Activated CD8-positive, alpha-beta memory T cell treated with anti-CD3 and anti-CD28 coated beads, Interleukin-2, amount 50 U/mL, for 1 hour (primary cell): ENCODE data around the gene MRPL42.

Experiments
- DNase-seq: peaks from one replicate; pipeline ENCODE4 v3.0.0-alpha.2; 2020; ENCODE audit errors: extremely low read depth

MRPL42 gene

GRCh38 chr12:93500201-93500600 lies 32.9 kb downstream of the MRPL42 start:
- no peak for DNase-seq

- no peak for DNase-seq
Observed at GRCh38 chr12:93500667-93501066, 33.4 kb downstream of the MRPL42 start.

- peak; percentile 40 for DNase-seq
Observed at GRCh38 chr12:93502802-93503623, 35.7 kb downstream of the MRPL42 start.

- no peak for DNase-seq
Observed at GRCh38 chr12:93507165-93507564, 39.9 kb downstream of the MRPL42 start.

- no peak for DNase-seq
Observed at GRCh38 chr12:93509506-93509905, 42.2 kb downstream of the MRPL42 start.

- no peak for DNase-seq
Observed at GRCh38 chr12:93514853-93515252, 47.5 kb downstream of the MRPL42 start.

DNA sequence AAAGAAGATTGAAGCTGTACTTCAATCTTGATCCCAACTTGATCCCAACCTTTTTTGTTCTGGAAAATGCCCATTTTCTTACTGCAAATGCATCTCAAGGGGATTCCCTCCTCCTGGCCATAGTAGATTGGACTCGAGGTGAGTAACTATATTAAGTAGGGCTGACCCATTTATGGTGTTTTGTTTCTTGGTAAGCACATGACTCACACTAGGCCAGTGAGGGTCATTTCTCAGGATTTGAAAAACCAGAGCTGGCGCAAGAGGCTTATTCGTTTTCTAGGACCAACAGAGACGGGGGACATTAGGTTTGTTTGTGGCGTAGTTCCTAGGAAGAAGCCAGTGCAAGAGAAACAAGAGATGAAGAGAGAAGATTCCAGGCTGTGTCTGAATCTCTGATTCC lies 51.4 kb downstream of the MRPL42 start:
- no peak for DNase-seq

DNA sequence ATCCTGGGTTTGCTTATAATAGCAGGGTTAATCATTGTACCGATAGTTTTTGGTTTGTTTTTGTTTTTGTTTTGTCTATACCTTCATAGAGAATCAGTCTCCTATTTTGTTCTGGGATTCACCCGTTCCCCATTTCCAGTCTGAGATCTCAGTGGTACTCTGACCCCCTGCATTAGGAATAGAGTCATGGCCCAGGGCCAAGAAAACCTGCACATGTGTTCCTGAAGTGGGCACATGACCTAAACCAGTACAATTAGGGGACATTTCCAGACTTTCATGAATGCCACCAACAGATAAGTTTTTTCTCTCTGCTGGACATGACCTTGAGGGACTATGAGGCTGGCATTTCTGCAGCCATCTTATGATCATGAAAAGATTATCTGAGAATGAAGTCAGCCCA lies 52.5 kb downstream of the MRPL42 start:
- no peak for DNase-seq

DNA sequence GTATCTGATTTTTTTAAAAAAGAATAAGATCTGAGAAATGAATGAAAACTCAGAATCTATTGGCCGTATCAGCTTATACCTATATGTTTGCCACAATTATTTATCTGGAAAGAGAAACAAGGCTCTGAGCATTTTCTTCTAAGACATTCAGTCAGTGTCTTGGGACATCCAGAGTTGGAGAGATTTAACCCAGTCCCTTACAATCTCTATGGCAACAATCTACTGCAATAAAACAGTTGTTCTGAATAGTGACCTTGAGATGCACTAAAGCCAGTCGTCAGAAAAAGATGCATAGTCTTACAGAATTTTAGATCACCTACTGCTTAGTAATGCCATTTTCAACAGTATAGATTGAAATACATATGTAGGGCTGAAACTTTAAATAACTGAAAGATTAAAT lies 53.1 kb downstream of the MRPL42 start:
- no peak for DNase-seq

GRCh38 chr12:93521225-93522080 lies 54.1 kb downstream of the MRPL42 start:
- no peak for DNase-seq

GRCh38 chr12:93524386-93525133 lies 57.2 kb downstream of the MRPL42 start:
- no peak for DNase-seq

DNA sequence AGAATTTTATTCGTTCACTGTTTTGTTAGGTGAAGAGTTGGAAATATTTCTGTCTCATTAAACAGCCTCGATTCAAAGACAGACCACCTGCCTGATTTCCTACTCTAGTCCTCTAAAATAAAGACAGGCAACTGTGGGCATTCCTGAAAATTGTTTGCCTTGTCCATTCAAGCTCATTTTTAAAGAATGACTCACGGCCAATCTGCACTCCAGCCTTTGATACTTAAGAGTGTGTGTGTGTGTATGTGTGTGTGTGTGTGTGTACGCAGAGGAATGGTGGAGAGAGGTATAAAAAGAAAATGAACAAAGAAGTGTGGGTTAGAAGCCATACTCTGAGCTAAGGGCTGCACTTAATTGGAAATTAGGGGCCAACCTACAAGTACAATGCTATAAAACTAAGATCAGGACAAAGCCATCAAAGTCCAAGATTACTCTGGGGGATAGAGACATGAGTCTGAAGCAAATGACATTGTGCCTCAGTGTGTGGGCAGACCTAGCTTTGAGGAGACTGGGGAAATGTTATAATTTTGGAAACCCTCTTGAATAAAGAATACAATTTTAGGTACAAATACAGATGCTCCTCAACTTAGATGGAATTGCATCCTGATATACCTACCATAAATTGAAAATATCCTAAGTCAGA lies 59.6 kb downstream of the MRPL42 start:
- DNase-seq: no peak

- DNase-seq: no peak
Observed at GRCh38 chr12:93530358-93530757, 63.0 kb downstream of the MRPL42 start.

- DNase-seq: no peak
Observed at GRCh38 chr12:93533310-93533709, 66.0 kb downstream of the MRPL42 start.

DNA sequence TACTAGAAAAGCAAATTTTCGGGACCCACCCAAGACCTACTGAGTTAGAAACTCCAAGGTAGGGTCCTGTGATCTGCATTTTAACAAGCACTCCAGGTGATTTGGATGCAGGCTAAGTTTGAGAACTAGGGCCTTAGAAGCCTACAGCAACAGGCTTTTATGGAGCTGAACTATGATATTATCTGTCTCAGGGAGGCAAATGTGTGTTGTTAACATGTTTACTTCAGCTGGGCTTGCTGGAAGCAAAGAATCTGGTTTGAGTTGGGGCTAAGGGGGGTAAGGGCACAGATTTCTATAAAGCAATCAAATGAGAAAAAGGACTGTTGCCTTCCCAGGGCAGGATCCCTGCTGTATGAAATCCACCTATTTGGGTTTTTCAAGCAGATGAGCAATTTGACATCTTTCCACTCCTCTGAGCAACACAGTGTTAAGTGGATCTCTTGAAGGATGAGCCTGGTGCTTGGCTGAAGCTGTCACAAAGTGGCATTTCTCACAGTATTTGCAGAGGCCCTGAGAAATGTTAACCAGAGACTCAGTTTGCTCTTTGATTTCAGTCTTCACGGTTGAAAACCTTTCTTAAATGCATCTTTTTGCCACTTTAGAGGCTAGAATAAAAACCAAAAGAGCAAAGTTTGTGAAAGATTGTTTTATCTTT lies 68.9 kb downstream of the MRPL42 start:
- no peak for DNase-seq

GRCh38 chr12:93536766-93537488 lies 69.6 kb downstream of the MRPL42 start:
- DNase-seq: no peak

DNA sequence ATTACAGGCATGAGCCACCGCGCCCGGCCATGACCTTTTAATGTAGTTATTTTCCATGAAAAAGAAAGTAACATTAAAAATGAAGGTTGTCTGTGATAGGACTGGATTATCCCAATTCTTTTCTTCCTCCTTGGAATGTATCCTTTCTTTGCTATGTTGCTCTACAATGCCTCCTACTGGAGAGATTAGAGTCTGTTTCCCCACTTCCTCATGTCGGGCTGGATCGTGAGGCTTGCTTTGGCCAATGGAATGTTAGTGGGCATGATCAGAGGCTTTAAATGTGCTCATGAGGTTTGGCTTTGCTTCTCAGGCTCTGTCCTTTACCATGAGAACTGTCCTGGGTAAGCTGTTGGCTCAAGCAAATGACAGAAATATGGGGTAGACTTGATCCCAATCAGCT lies 70.5 kb downstream of the MRPL42 start:
- no peak for DNase-seq

DNA sequence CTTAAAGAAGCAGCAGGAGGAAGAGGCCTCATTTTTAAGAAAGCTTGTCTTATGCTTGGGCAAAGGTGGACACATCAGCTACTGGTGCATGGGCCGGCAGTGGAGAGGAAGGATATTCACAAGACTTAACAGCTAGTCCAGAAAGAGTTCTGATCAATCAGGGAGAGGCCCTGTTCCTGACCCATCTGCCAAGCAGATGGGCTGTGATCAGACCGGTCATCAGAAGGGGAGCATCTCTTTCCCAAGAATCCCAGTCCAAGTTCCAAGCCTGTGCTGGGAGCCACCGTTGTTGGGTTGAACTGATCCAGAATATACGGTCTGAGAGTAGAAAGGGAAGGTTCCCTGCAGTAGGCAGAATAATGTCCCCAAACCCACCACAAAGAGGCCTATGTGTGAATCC lies 72.5 kb downstream of the MRPL42 start:
- no peak for DNase-seq

DNA sequence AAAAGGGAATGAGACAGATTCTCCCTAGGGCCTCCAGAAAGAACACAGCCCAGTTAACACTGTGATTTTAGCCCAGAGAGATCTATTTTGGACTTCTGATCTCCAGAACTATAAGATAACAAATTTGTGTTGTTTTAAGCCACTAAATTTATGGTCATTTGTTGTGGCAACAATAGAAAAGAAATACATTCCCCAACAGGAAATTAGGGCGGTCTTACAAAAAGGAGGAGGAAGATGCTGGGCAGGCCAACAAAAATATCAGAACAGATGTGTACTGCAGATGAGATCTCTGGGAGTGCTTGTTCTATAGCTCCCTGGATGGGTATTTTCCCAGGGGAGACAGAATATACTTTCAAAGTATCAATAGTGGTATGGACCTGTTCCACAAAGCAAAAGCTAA lies 73.2 kb downstream of the MRPL42 start:
- no peak for DNase-seq

DNA sequence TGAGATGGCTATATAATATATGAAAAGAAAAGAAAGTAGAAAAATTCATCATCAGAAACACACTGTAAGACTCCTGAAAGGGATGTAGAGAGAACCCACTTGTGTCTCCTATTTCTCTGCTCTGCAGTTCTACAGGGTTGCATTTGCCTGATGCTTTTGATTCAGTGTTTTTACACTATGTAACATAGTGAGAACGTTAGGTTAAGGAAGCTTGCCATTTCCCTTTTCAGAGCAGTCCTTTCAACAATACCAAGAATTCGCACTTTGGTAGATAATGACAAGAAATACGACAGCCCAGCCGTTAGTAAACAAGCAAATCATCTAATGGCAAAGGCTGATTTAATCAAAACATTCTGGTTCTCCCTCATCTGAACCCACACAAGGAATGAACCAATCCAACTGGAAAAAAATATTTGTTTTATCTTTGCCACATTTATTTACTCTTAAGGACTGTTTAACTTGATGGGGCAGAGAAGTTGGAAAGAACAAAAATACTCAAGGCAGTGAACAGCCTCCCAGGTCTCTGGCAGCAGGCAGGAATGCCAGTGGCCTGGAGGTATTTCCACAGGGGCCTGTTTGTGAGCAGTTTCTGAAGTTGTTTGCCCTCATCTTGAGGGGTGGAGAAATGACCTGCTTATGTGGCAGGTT lies 74.4 kb downstream of the MRPL42 start:
- no peak for DNase-seq
